Hepatocyte (in vitro differentiated cells): Measurements from ENCODE around the gene MARK3.

Experiments
- EZH2 ChIP-seq: fragments of 200-600 bp; sonication (generic); IDR thresholded peaks from 2 replicates; pipeline ENCODE4 v1.6.1; 2016; ENCODE audit warnings: antibody characterized with exemption, mild to moderate bottlenecking, borderline replicate concordance
- EZH2phosphoT487 ChIP-seq: fragments of 200-600 bp; sonication (generic); IDR thresholded peaks from one replicate; pipeline ENCODE4 v1.6.1; 2018; ENCODE audit warnings: antibody characterized with exemption, mild to moderate bottlenecking, low read depth, moderate library complexity; ENCODE audit not compliant: unreplicated experiment, severe bottlenecking
- TF ChIP-seq, protein P1 (sequence below): fragments of 200-600 bp; sonication (generic); IDR thresholded peaks from 2 replicates; pipeline ENCODE4 v1.5.1; 2016; ENCODE audit warnings: antibody characterized with exemption, mild to moderate bottlenecking; ENCODE audit not compliant: poor library complexity

GRCh38 chr14:103548463-103549351 is 163.5 kb downstream of the MARK3 start:
- TF ChIP-seq, protein P1, sequence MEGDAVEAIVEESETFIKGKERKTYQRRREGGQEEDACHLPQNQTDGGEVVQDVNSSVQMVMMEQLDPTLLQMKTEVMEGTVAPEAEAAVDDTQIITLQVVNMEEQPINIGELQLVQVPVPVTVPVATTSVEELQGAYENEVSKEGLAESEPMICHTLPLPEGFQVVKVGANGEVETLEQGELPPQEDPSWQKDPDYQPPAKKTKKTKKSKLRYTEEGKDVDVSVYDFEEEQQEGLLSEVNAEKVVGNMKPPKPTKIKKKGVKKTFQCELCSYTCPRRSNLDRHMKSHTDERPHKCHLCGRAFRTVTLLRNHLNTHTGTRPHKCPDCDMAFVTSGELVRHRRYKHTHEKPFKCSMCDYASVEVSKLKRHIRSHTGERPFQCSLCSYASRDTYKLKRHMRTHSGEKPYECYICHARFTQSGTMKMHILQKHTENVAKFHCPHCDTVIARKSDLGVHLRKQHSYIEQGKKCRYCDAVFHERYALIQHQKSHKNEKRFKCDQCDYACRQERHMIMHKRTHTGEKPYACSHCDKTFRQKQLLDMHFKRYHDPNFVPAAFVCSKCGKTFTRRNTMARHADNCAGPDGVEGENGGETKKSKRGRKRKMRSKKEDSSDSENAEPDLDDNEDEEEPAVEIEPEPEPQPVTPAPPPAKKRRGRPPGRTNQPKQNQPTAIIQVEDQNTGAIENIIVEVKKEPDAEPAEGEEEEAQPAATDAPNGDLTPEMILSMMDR = no peak
- TF ChIP-seq EZH2phosphoT487 = no peak
- TF ChIP-seq EZH2 = no peak
